ENCODE data around the gene CPHXL. TPM values are rescaled to one million over a fixed set of nuclear protein-coding genes. Genes with fewer than 3 reads are reported as not detected.

CPHXL gene
- total and polyA plus RNA-seq, 9 of the 15 experiments (the other 6 are each of a cell fraction or from before 2014, with no cell fraction given), result not detected

GRCh38 chr16:75697571-75697970 is 28.7 kb downstream of the CPHXL start:
- H4K20me1 ChIP-seq (replicated peaks; ENCODE audit: control insufficient read depth, insufficient read depth, low read length), result no peaks in the 10 kb centered on the region
- H3K9ac ChIP-seq (ENCODE audit: insufficient read depth in 1 of 2, low read depth in 2 of 2, low read length in 2 of 2), result no peak overlapping the region
- no peak for DNase-seq (ENCODE audit: extremely low read depth in 1 of 4, low spot score in 3 of 4)
- H3K27me3 ChIP-seq (ENCODE audit: control insufficient read depth in 2 of 2, insufficient read depth in 2 of 2, low read length in 2 of 2), result peaks cover 8 to 12% of the 10 kb centered on the region in 2 experiments; a peak in 4 of 5 replicates
- intact Hi-C loops (cut with micrococcal nuclease), result loop anchor here (5.0 kb wide), 1 partner anchor 65 kb away; no protein-coding TSS in a partner anchor
- ChIA-PET POLR2A (interaction anchor here (1.3 kb wide), 1 partner anchor 10 kb away, joined by 3 read pairs; no protein-coding TSS in a partner anchor), CTCF (ENCODE audit: low intra/inter-chr PET ratio) (interaction anchor here (0.5 kb wide), 1 partner anchor 32 kb away, joined by 3 read pairs; no protein-coding TSS in a partner anchor)
- no peak for ATAC-seq
- FAIRE-seq, result no peak
- H3K9me3 ChIP-seq (replicated peaks; ENCODE audit: control insufficient read depth, insufficient read depth, low read depth, low read length), result no peaks in the 10 kb centered on the region
- H3K4me1 ChIP-seq (replicated peaks in 1 of 2; ENCODE audit: control insufficient read depth in 2 of 2, insufficient read depth in 2 of 2, low read length in 2 of 2), result peaks cover under 1 to 5% of the 10 kb centered on the region in 2 experiments; a peak in 3 of 5 replicates
- in situ Hi-C loops (cut with MboI), result no loop called here
- H3K4me3 ChIP-seq, result no peak overlapping the region
- TF ChIP-seq NFXL1 (CRISPR knock-in tag; IDR thresholded peaks at IDR 0.05), result no peak
- no peak for TF ChIP-seq WHSC1 (IDR thresholded peaks at IDR 0.05; ENCODE audit: low read length)
- TF ChIP-seq, protein P1, sequence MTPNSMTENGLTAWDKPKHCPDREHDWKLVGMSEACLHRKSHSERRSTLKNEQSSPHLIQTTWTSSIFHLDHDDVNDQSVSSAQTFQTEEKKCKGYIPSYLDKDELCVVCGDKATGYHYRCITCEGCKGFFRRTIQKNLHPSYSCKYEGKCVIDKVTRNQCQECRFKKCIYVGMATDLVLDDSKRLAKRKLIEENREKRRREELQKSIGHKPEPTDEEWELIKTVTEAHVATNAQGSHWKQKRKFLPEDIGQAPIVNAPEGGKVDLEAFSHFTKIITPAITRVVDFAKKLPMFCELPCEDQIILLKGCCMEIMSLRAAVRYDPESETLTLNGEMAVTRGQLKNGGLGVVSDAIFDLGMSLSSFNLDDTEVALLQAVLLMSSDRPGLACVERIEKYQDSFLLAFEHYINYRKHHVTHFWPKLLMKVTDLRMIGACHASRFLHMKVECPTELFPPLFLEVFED (CRISPR knock-in tag; conservative IDR thresholded peaks at IDR 0.05), result no peak
- no peak for TF ChIP-seq ZNF77 (CRISPR knock-in tag; IDR thresholded peaks at IDR 0.05)
- WGBS (ENCODE audit: insufficient coverage, low coverage, missing lambda C conversion rate), result 4% methylated on average over 5 of the region's 5 CpGs
- H2AFZ ChIP-seq (ENCODE audit: low read depth, low read length), result no peak overlapping the region
- no TSS peak for BruUV-seq (replicated peaks)
- H3K36me3 ChIP-seq (ENCODE audit: control insufficient read depth, insufficient read depth, low read length), result no peaks in the 10 kb centered on the region
- H3K79me2 ChIP-seq (ENCODE audit: control insufficient read depth, insufficient read depth, low read length), result no peaks in the 10 kb centered on the region
- no peak overlapping the region for H3K27ac ChIP-seq (ENCODE audit: extremely low read depth, low read depth, low read length)
- no peaks in the 10 kb centered on the region for H3K9me1 ChIP-seq (ENCODE audit: control insufficient read depth, insufficient read depth, low read length)
- H3K4me2 ChIP-seq (ENCODE audit: insufficient read depth, low read length), result no peak overlapping the region

DNA sequence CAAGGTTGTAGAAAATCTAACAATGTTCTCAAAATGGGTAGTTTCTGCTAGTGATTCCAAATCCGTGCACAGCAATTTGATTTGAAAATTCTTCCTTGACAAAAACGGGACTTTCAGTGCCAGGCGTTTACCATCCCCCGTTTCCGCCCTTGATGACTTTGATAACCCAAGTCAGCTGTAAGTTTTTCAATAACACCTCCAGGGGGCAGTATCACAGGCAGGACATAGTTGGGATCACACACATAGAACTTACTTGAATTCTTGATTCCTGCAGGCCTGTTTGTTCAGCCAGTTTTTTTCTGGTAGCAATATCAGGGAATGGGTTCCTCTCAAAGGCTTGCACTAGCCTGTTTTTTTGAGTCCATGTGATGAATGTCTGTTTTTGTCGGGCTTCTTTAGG is 30.6 kb downstream of the CPHXL start:
- Histone ChIP-seq H4K20me1 (replicated peaks; ENCODE audit: control insufficient read depth, insufficient read depth, low read length) (no peaks in the 10 kb centered on the region), H3K9me1 (ENCODE audit: control insufficient read depth, insufficient read depth, low read length) (no peaks in the 10 kb centered on the region), H3K9ac (ENCODE audit: insufficient read depth in 1 of 2, low read depth in 2 of 2, low read length in 2 of 2) (no peak overlapping the region), H3K27me3 (ENCODE audit: control insufficient read depth in 2 of 2, insufficient read depth in 2 of 2, low read length in 2 of 2) (peaks cover 8 to 12% of the 10 kb centered on the region in 2 experiments; a peak in 4 of 5 replicates), H3K9me3 (replicated peaks; ENCODE audit: control insufficient read depth, insufficient read depth, low read depth, low read length) (no peaks in the 10 kb centered on the region), H3K36me3 (ENCODE audit: control insufficient read depth, insufficient read depth, low read length) (no peaks in the 10 kb centered on the region), H3K4me1 (replicated peaks in 1 of 2; ENCODE audit: control insufficient read depth in 2 of 2, insufficient read depth in 2 of 2, low read length in 2 of 2) (no peaks in the 10 kb centered on the region), H3K4me3 (no peak overlapping the region), H2AFZ (ENCODE audit: low read depth, low read length) (no peak overlapping the region), H3K79me2 (ENCODE audit: control insufficient read depth, insufficient read depth, low read length) (no peaks in the 10 kb centered on the region), H3K27ac (ENCODE audit: extremely low read depth, low read depth, low read length) (no peak overlapping the region), H3K4me2 (ENCODE audit: insufficient read depth, low read length) (no peak overlapping the region)
- ChIA-PET CTCF (ENCODE audit: low intra/inter-chr PET ratio) (no interaction called here), POLR2A (interaction anchor here (0.7 kb wide), 1 partner anchor 10 kb away, joined by 3 read pairs; no protein-coding TSS in a partner anchor)
- ATAC-seq (peak; percentile 77), FAIRE-seq (peak; percentile 77), DNase-seq (ENCODE audit: extremely low read depth in 1 of 4, low spot score in 3 of 4) (peak; percentile 37 to 58 (median 50))
- intact Hi-C loops (cut with micrococcal nuclease) (loop anchor here (5.0 kb wide), 1 partner anchor 67 kb away; no protein-coding TSS in a partner anchor), in situ Hi-C loops (cut with MboI) (no loop called here)
- 6% methylated on average over 6 of the region's 6 CpGs for WGBS (ENCODE audit: insufficient coverage, low coverage, missing lambda C conversion rate)
- no TSS peak for BruUV-seq (replicated peaks)
- TF ChIP-seq GTF2A2 (tag; IDR thresholded peaks at IDR 0.05), result no peak
- TF ChIP-seq BMI1 (IDR thresholded peaks at IDR 0.05; ENCODE audit: low read length), result no peak
- TF ChIP-seq, protein P2, sequence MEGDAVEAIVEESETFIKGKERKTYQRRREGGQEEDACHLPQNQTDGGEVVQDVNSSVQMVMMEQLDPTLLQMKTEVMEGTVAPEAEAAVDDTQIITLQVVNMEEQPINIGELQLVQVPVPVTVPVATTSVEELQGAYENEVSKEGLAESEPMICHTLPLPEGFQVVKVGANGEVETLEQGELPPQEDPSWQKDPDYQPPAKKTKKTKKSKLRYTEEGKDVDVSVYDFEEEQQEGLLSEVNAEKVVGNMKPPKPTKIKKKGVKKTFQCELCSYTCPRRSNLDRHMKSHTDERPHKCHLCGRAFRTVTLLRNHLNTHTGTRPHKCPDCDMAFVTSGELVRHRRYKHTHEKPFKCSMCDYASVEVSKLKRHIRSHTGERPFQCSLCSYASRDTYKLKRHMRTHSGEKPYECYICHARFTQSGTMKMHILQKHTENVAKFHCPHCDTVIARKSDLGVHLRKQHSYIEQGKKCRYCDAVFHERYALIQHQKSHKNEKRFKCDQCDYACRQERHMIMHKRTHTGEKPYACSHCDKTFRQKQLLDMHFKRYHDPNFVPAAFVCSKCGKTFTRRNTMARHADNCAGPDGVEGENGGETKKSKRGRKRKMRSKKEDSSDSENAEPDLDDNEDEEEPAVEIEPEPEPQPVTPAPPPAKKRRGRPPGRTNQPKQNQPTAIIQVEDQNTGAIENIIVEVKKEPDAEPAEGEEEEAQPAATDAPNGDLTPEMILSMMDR (IDR thresholded peaks at IDR 0.05 in 2 of 3, conservative IDR thresholded peaks at IDR 0.05 in 1 of 3; ENCODE audit: insufficient read depth in 2 of 3, low read depth in 1 of 3, low read length in 3 of 3), result peak; percentile 44 to 50 (median 49); a peak in 5 of 6 replicates
- TF ChIP-seq RAD21 (CRISPR knock-in tag; conservative IDR thresholded peaks at IDR 0.05 in 1 of 2, IDR thresholded peaks at IDR 0.05 in 1 of 2), result 0 out of 4 replicates have a peak, but pooled peaks of 1 of the 2 experiments have one; percentile 8
- TF ChIP-seq, protein P3, sequence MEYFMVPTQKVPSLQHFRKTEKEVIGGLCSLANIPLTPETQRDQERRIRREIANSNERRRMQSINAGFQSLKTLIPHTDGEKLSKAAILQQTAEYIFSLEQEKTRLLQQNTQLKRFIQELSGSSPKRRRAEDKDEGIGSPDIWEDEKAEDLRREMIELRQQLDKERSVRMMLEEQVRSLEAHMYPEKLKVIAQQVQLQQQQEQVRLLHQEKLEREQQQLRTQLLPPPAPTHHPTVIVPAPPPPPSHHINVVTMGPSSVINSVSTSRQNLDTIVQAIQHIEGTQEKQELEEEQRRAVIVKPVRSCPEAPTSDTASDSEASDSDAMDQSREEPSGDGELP (CRISPR knock-in tag; IDR thresholded peaks at IDR 0.05; ENCODE audit: borderline replicate concordance), result peak; percentile 36; the same call in 1 of the 2 replicates
- TF ChIP-seq SMAD2 (IDR thresholded peaks at IDR 0.05; ENCODE audit: low read depth, low read length), result no peak
- TF ChIP-seq ETV5 (CRISPR knock-in tag; IDR thresholded peaks at IDR 0.05; ENCODE audit: low read depth), result no peak
- no peak for TF ChIP-seq GABPB2 (CRISPR knock-in tag; conservative IDR thresholded peaks at IDR 0.05)

Measured in K562 (cell line).